Sigmoid colon (tissue), 4 donors: Measurements from ENCODE around the gene NUP35.

Source experiments
- CTCF ChIP-seq, 4 experiments: fragments of 450-650 bp in 3 of 4; fragments of 200-600 bp in 1 of 4; IDR thresholded peaks; one replicate each; pipeline ENCODE4 v1.5.1; 2016 to 2019; ENCODE audit warnings: antibody characterized with exemption in 4 of 4, mild to moderate bottlenecking in 3 of 4, moderate library complexity in 2 of 4
- EP300 ChIP-seq, 4 donors: sonication (generic); formaldehyde crosslinking; IDR thresholded peaks; one replicate each; pipeline ENCODE4 v1.6.1; 2017; ENCODE audit warnings: antibody characterized with exemption in 4 of 4
- POLR2A ChIP-seq, 2 donors: fragments of 450-650 bp; IDR thresholded peaks; one replicate each; pipeline ENCODE4 v1.6.1; 2016; ENCODE audit warnings: antibody characterized with exemption in 2 of 2, mild to moderate bottlenecking in 2 of 2, moderate library complexity in 2 of 2

- TF ChIP-seq CTCF (IDR thresholded peaks at IDR 0.05): no peak
- TF ChIP-seq POLR2A (IDR thresholded peaks at IDR 0.05): no peak
- no peak for TF ChIP-seq EP300 (IDR thresholded peaks at IDR 0.05)
Measured at GRCh38 chr2:183126635-183127034, 2.4 kb downstream of the NUP35 start.
